Smooth muscle cell (in vitro differentiated cells): Measurements from ENCODE around the gene SPOCK1. TPM values are rescaled to one million over a fixed set of nuclear protein-coding genes. Genes with fewer than 3 reads are reported as not detected.

ENCODE experiments used
- DNase-seq: peaks from one replicate; lab custom pipeline; 2025; ENCODE audit not compliant: unreplicated experiment; lab: John Stamatoyannopoulos, UW
- H2AFZ ChIP-seq: fragments of 200-600 bp; sonication (generic); 2 replicates; pipeline ENCODE4 v1.6.0; 2016; ENCODE audit warnings: antibody characterized with exemption, low read depth, mild to moderate bottlenecking
- H3F3A ChIP-seq: fragments of 200-600 bp; sonication (generic); 2 replicates; pipeline ENCODE4 v1.6.0; 2017; ENCODE audit warnings: antibody characterized with exemption, low read depth
- H3K27ac ChIP-seq: fragments of 200-600 bp; sonication (generic); 2 replicates; pipeline ENCODE4 v1.5.1; 2016; ENCODE audit warnings: low read depth, mild to moderate bottlenecking
- H3K27me3 ChIP-seq: fragments of 200-600 bp; sonication (generic); 2 replicates; pipeline ENCODE4 v1.6.1; 2016; ENCODE audit warnings: low read depth, mild to moderate bottlenecking
- H3K36me3 ChIP-seq: fragments of 200-600 bp; sonication (generic); 2 replicates; pipeline ENCODE4 v1.5.1; 2016; ENCODE audit warnings: low read depth
- H3K4me1 ChIP-seq: fragments of 200-600 bp; sonication (generic); 2 replicates; pipeline ENCODE4 v1.5.1; 2016; ENCODE audit warnings: low read depth
- H3K4me2 ChIP-seq: fragments of 200-600 bp; sonication (generic); 2 replicates; pipeline ENCODE4 v1.6.0; 2016; ENCODE audit warnings: mild to moderate bottlenecking
- H3K4me3 ChIP-seq: fragments of 200-600 bp; sonication (generic); 2 replicates; pipeline ENCODE4 v1.5.1; 2016; ENCODE audit warnings: mild to moderate bottlenecking
- H3K79me2 ChIP-seq: fragments of 200-600 bp; sonication (generic); 2 replicates; pipeline ENCODE4 v1.6.0; 2016; ENCODE audit warnings: low read depth, mild to moderate bottlenecking
- H3K9ac ChIP-seq: fragments of 200-600 bp; sonication (generic); 2 replicates; pipeline ENCODE4 v1.6.0; 2016; ENCODE audit warnings: low read depth
- H3K9me3 ChIP-seq: fragments of 200-600 bp; sonication (generic); replicated peaks from 2 replicates; pipeline ENCODE4 v1.5.1; 2016; ENCODE audit warnings: low read depth
- H4K20me1 ChIP-seq: fragments of 200-600 bp; sonication (generic); 2 replicates; pipeline ENCODE4 v1.6.0; 2016; ENCODE audit warnings: low read depth
- CTCF ChIP-seq: fragments of 200-600 bp; sonication (generic); IDR thresholded peaks from 2 replicates; pipeline ENCODE4 v1.5.1; 2017; ENCODE audit warnings: borderline replicate concordance, mild to moderate bottlenecking, antibody characterized with exemption; ENCODE audit not compliant: insufficient read depth, poor library complexity, severe bottlenecking
- WGBS: methylation state at CpG from one replicate; pipeline ENCODE4 v1.1.7; 2016; ENCODE audit warnings: low lambda C conversion rate; 5-methylcytosine and 5-hydroxymethylcytosine counted together
- polyA plus RNA-seq: library from polyadenylated mRNA; unstranded; fragments of >200 nt; fragmentation: Nextera tagmentation; extraction: Ambion mirVana; gene quantifications from 2 replicates; pipeline ENCODE4 v1.2.1, GENCODE V29; 2016
- total RNA-seq: library from RNA; depleted of rRNA; stranded (reverse); fragments of >200 nt; gene quantifications from 2 replicates; pipeline ENCODE4 v1.2.3, GENCODE V29; 2014

Gene SPOCK1
- total and polyA plus RNA-seq, 2 experiments from 2014 or later: 56.2 to 80.0 TPM

GRCh38 chr5:137203011-137203632 lies 296.0 kb downstream of the SPOCK1 start:
- Histone ChIP-seq H3F3A (no peaks in the 10 kb centered on the region), H3K9ac (no peak overlapping the region), H3K27me3 (no peaks in the 10 kb centered on the region), H3K79me2 (no peaks in the 10 kb centered on the region), H3K36me3 (no peaks in the 10 kb centered on the region), H3K9me3 (no peaks in the 10 kb centered on the region), H3K4me2 (no peak overlapping the region), H3K27ac (no peak overlapping the region), H3K4me1 (peaks cover 27% of the 10 kb centered on the region), H4K20me1 (no peaks in the 10 kb centered on the region), H3K4me3 (no peak overlapping the region), H2AFZ (no peak overlapping the region)
- WGBS: 67% methylated on average over 4 of the region's 4 CpGs
- TF ChIP-seq CTCF: no peak
- DNase-seq: no peak

- no peak overlapping the region for H3K4me3 ChIP-seq
- H2AFZ ChIP-seq: no peak overlapping the region
- no peaks in the 10 kb centered on the region for H3F3A ChIP-seq
- no peak for TF ChIP-seq CTCF
- no peaks in the 10 kb centered on the region for H3K79me2 ChIP-seq
- DNase-seq: no peak
- H3K27ac ChIP-seq: no peak overlapping the region
- H4K20me1 ChIP-seq: no peaks in the 10 kb centered on the region
- H3K4me2 ChIP-seq: no peak overlapping the region
- no peak overlapping the region for H3K9ac ChIP-seq
- H3K36me3 ChIP-seq: no peaks in the 10 kb centered on the region
- H3K9me3 ChIP-seq: no peaks in the 10 kb centered on the region
- 85% methylated on average over 3 of the region's 3 CpGs for WGBS
- H3K27me3 ChIP-seq: no peaks in the 10 kb centered on the region
- peaks cover 27% of the 10 kb centered on the region for H3K4me1 ChIP-seq
These were observed 297.2 kb downstream of the SPOCK1 start for GRCh38 chr5:137201876-137202275.

- no peaks in the 10 kb centered on the region for H3F3A ChIP-seq
- H3K4me2 ChIP-seq: no peak overlapping the region
- no peaks in the 10 kb centered on the region for H3K79me2 ChIP-seq
- no peaks in the 10 kb centered on the region for H3K9me3 ChIP-seq
- TF ChIP-seq CTCF: no peak
- H2AFZ ChIP-seq: no peak overlapping the region
- no peak overlapping the region for H3K4me3 ChIP-seq
- H3K27me3 ChIP-seq: no peaks in the 10 kb centered on the region
- no peak overlapping the region for H3K27ac ChIP-seq
- 76% methylated on average over 5 of the region's 5 CpGs for WGBS
- H4K20me1 ChIP-seq: no peaks in the 10 kb centered on the region
- no peak overlapping the region for H3K9ac ChIP-seq
- DNase-seq: no peak
- no peaks in the 10 kb centered on the region for H3K36me3 ChIP-seq
- peaks cover 25% of the 10 kb centered on the region for H3K4me1 ChIP-seq
These were observed 298.0 kb downstream of the SPOCK1 start for GRCh38 chr5:137200906-137201700.

GRCh38 chr5:137199966-137200365 lies 299.2 kb downstream of the SPOCK1 start:
- Histone ChIP-seq H3K4me1 (peaks cover 20% of the 10 kb centered on the region), H4K20me1 (no peaks in the 10 kb centered on the region), H3F3A (no peaks in the 10 kb centered on the region), H2AFZ (no peak overlapping the region), H3K36me3 (no peaks in the 10 kb centered on the region), H3K9ac (no peak overlapping the region), H3K27ac (peak overlapping the region; percentile 32), H3K27me3 (no peaks in the 10 kb centered on the region), H3K9me3 (no peaks in the 10 kb centered on the region), H3K79me2 (no peaks in the 10 kb centered on the region), H3K4me3 (no peak overlapping the region), H3K4me2 (no peak overlapping the region)
- DNase-seq: no peak
- WGBS: 59% methylated on average over 3 of the region's 3 CpGs
- TF ChIP-seq CTCF: no peak
